ENCODE results near the gene ANKEF1. TPM values are rescaled to one million over a fixed set of nuclear protein-coding genes. Genes with fewer than 3 reads are reported as not detected.

Gene ANKEF1
- total and polyA plus RNA-seq, 2 experiments from 2014 or later, result 4.3 to 8.0 TPM

DNA sequence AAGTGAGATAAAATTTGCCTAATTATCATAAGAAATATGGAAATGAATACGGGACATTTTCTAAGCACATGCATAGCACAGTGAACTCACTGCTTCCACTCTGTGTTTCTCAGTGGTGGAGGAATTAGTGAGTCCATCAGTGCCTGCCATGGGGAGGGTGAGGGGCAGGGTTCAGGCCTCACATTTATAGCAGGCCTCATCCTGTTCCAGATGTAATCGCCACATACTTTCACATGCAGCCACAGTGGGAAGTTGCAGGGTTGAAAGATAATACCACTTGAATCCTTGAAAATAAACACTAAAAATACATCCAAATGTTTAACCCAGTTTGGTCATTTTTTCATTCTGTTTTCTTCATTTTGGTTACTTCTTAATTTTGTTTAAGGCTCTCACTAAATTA is 29.9 kb upstream of the ANKEF1 start:
- Histone ChIP-seq H3K9me3 (ENCODE audit: low read depth) (no peaks in the 10 kb centered on the region), H3K4me1 (ENCODE audit: low read depth) (peaks cover 6% of the 10 kb centered on the region)

DNA sequence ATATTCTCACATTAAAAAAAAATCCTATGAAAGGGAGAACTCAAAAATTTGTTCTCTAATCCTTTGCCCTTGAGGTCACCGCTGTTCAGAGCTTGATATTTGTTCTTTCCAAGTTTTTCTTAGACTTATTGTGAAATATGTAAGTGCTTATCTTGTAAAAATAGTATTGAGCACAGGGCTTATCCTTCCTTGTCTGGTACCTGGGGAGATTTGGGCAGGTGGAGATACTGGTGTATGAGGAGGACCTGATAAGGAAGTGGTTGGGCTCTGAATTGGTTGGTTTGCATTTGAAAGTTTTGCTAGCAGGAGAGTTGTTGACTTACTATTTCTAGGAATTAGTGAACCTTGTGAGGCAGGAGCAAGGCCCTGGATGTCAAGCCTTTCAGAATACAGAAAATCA is 28.9 kb upstream of the ANKEF1 start:
- DNase-seq (ENCODE audit: low read depth in 1 of 2, low spot score in 1 of 2), result no peak
- no peaks in the 10 kb centered on the region for H3K27me3 ChIP-seq
- no peak overlapping the region for H3K27ac ChIP-seq
- no peaks in the 10 kb centered on the region for H3K36me3 ChIP-seq
- no peak overlapping the region for H3K4me3 ChIP-seq
- H3K9me3 ChIP-seq (ENCODE audit: low read depth), result no peaks in the 10 kb centered on the region
- TF ChIP-seq, protein P1, sequence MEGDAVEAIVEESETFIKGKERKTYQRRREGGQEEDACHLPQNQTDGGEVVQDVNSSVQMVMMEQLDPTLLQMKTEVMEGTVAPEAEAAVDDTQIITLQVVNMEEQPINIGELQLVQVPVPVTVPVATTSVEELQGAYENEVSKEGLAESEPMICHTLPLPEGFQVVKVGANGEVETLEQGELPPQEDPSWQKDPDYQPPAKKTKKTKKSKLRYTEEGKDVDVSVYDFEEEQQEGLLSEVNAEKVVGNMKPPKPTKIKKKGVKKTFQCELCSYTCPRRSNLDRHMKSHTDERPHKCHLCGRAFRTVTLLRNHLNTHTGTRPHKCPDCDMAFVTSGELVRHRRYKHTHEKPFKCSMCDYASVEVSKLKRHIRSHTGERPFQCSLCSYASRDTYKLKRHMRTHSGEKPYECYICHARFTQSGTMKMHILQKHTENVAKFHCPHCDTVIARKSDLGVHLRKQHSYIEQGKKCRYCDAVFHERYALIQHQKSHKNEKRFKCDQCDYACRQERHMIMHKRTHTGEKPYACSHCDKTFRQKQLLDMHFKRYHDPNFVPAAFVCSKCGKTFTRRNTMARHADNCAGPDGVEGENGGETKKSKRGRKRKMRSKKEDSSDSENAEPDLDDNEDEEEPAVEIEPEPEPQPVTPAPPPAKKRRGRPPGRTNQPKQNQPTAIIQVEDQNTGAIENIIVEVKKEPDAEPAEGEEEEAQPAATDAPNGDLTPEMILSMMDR (IDR thresholded peaks at IDR 0.05; ENCODE audit: low read depth, low read length), result no peak
- peaks cover 6% of the 10 kb centered on the region for H3K4me1 ChIP-seq (ENCODE audit: low read depth)

More for the DNA sequence above, 29.9 kb upstream of the ANKEF1 start:
- H3K36me3 ChIP-seq, result no peaks in the 10 kb centered on the region
- TF ChIP-seq, protein P1 (IDR thresholded peaks at IDR 0.05; ENCODE audit: low read depth, low read length), result no peak
- no peak overlapping the region for H3K4me3 ChIP-seq
- DNase-seq (ENCODE audit: low read depth in 1 of 2, low spot score in 1 of 2), result peak in 1 of 2 donors; percentile 7
- no peak overlapping the region for H3K27ac ChIP-seq
- H3K27me3 ChIP-seq, result no peaks in the 10 kb centered on the region

DNA sequence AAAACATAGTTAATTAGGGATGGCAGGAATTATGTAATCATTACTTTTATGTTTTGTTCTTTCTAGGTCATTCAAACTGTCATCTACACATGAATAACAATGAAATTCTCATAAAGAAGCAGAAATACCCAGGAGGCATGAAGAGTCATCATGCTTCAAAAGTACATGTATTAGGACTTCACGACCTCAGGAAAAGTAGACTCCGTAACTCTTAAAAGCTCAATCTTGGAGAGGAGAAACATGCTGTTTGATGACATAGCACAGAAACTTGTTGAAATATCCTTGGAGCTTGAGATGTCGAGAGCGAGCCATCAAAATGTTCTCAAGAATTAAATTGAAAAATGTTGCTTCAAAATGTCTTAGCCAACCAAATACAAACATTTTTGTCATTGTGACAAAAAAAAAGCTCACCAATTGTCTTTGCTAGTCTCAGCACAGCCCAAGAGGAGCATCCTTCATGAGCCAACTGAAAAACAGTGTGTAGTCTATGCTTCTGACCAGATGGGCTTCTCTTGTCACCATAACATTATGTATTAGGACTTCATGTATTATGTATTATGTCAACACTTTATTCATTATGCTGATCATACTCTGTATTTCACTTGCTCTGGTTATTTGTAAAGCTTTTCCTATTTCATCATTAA is 28.2 kb upstream of the ANKEF1 start:
- peaks cover 6% of the 10 kb centered on the region for H3K4me1 ChIP-seq (ENCODE audit: low read depth)
- no peak overlapping the region for H3K27ac ChIP-seq
- TF ChIP-seq, protein P1 (IDR thresholded peaks at IDR 0.05; ENCODE audit: low read depth, low read length), result no peak
- no peak for DNase-seq (ENCODE audit: low read depth in 1 of 2, low spot score in 1 of 2)
- H3K27me3 ChIP-seq, result no peaks in the 10 kb centered on the region
- no peaks in the 10 kb centered on the region for H3K9me3 ChIP-seq (ENCODE audit: low read depth)
- H3K4me3 ChIP-seq, result no peak overlapping the region
- H3K36me3 ChIP-seq, result no peaks in the 10 kb centered on the region

DNA sequence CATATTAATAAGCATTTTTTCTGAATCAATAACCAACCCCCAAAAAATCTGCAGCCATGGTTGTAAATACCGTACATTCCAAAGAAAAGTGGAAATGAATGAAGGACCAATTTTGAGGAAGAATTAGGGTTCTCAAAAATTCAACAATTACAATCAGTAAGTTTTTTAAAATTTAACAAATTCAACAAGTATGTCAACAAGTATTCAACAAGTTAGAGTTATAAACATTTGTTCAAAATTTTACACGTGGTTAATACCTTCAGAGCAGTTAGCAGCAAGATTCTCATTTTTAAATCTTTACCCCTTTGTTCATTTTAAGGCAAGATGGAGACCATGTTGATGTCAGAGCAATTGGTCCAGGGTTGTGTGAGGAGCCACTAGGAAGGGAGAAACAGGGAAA is 27.6 kb upstream of the ANKEF1 start:
- Histone ChIP-seq H3K9me3 (ENCODE audit: low read depth) (no peaks in the 10 kb centered on the region), H3K4me1 (ENCODE audit: low read depth) (peaks cover 6% of the 10 kb centered on the region), H3K27ac (no peak overlapping the region), H3K4me3 (no peak overlapping the region), H3K27me3 (no peaks in the 10 kb centered on the region), H3K36me3 (no peaks in the 10 kb centered on the region)
- DNase-seq (ENCODE audit: low read depth in 1 of 2, low spot score in 1 of 2), result no peak
- TF ChIP-seq, protein P1 (IDR thresholded peaks at IDR 0.05; ENCODE audit: low read depth, low read length), result no peak

DNA sequence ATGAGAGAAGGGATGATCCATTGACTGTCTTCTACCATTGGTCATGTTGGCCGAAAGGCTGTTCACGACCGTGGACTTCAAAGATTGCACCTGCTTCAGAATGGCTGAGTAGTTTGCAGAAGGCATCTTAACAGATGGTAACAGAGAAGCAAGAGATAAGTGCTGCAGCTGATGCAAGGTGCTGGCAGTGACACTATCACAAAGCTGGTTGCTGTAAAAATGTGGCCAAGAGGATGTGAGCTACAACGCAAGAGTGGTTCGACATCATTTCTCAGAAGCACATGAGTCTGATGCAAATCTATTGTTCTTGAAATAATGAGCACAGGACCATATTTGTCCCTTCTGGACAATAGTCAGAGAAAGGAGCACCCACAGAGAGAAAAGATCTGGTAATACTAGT is 27.0 kb upstream of the ANKEF1 start:
- TF ChIP-seq, protein P1 (IDR thresholded peaks at IDR 0.05; ENCODE audit: low read depth, low read length), result no peak
- H3K36me3 ChIP-seq, result no peaks in the 10 kb centered on the region
- H3K27me3 ChIP-seq, result no peaks in the 10 kb centered on the region
- DNase-seq (ENCODE audit: low read depth in 1 of 2, low spot score in 1 of 2), result no peak
- H3K4me3 ChIP-seq, result no peak overlapping the region
- H3K9me3 ChIP-seq (ENCODE audit: low read depth), result no peaks in the 10 kb centered on the region
- peaks cover 6% of the 10 kb centered on the region for H3K4me1 ChIP-seq (ENCODE audit: low read depth)
- H3K27ac ChIP-seq, result no peak overlapping the region
